GM12878 (cell line): Measurements from ENCODE around the gene AGBL4. TPM values are rescaled to one million over a fixed set of nuclear protein-coding genes. Genes with fewer than 3 reads are reported as not detected.

ENCODE experiments used
- ATAC-seq: fragments of 200-7000 bp; cut with Tn5 transposase; 3 replicates; pipeline ENCODE4 v1.9.1; 2020; ENCODE audit warnings: mild to moderate bottlenecking, moderate library complexity
- BruUV-seq: library from RNA; stranded (reverse); fragments of 400-500 nt; replicated peaks from 2 replicates; lab custom pipeline; 2021; lab: Mats Ljungman, UMichigan
- CTCF ChIA-PET: fragments of 300-600 bp; sonication (Branson Sonifier 250); formaldehyde crosslinking; extraction: SDS; loops from one replicate; lab custom pipeline; 2021; ENCODE audit warnings: inconsistent platforms; lab: Yijun Ruan, JAX
- POLR2A ChIA-PET: fragments of 350-600 bp; formaldehyde crosslinking; extraction: SDS; loops from one replicate; lab custom pipeline; 2021; ENCODE audit warnings: inconsistent platforms; lab: Charles Lee
- RAD21 ChIA-PET: fragments of 300-600 bp; sonication (Branson Sonifier 250); formaldehyde crosslinking; loops from one replicate; lab custom pipeline; 2023; ENCODE audit warnings: antibody characterized with exemption; ENCODE audit not compliant: unreplicated experiment; lab: Charles Lee
- SMC1A ChIA-PET: fragments of 300-600 bp; sonication (Branson Sonifier 250); formaldehyde crosslinking; loops from one replicate; lab custom pipeline; 2023; ENCODE audit not compliant: unreplicated experiment, uncharacterized antibody; lab: Charles Lee
- DNase-seq: peaks from one replicate; pipeline ENCODE4 v3.0.0-alpha.2; 2011; ENCODE audit warnings: low read depth, low spot score
- FAIRE-seq: peaks from 3 replicates; lab custom pipeline; 2011; peaks lifted over from hg19 to GRCh38; lab: Jason Lieb, UNC
- H2AFZ ChIP-seq: 2 replicates; pipeline ENCODE4 v1.6.0; 2011; ENCODE audit warnings: low read depth, low read length, control low read depth; ENCODE audit not compliant: control insufficient read depth
- H3K27ac ChIP-seq: 2 replicates; pipeline ENCODE4 v1.5.1; 2011; ENCODE audit warnings: control low read depth; ENCODE audit not compliant: control insufficient read depth, insufficient read depth
- H3K27me3 ChIP-seq, 2 experiments: replicated peaks in 1 of 2; 2 replicates each; pipeline versions ENCODE4 v1.6.0 to v1.6.1; 2011; ENCODE audit warnings: low read length in 1 of 2; ENCODE audit not compliant: control insufficient read depth in 2 of 2, insufficient read depth in 2 of 2
- H3K36me3 ChIP-seq, 2 experiments: 2 replicates each; pipeline ENCODE4 v1.5.1; 2011; ENCODE audit warnings: low read length in 1 of 2; ENCODE audit not compliant: control insufficient read depth in 2 of 2, insufficient read depth in 2 of 2
- H3K4me1 ChIP-seq: 2 replicates; pipeline ENCODE4 v1.6.1; 2011; ENCODE audit warnings: mild to moderate bottlenecking, low read length, moderate library complexity, mixed read lengths; ENCODE audit not compliant: control insufficient read depth, insufficient read depth
- H3K4me2 ChIP-seq: 2 replicates; pipeline ENCODE4 v1.6.0; 2011; ENCODE audit warnings: control low read depth; ENCODE audit not compliant: control insufficient read depth, insufficient read depth
- H3K4me3 ChIP-seq: fragments of 200-600 bp; sonication (generic); 2 replicates; pipeline ENCODE4 v1.5.1; 2016
- H3K79me2 ChIP-seq: 2 replicates; pipeline ENCODE4 v1.6.0; 2011; ENCODE audit warnings: low read length; ENCODE audit not compliant: control insufficient read depth, insufficient read depth
- H3K9ac ChIP-seq: 2 replicates; pipeline ENCODE4 v1.8.0; 2011; ENCODE audit warnings: low read length, control low read depth, mixed read lengths; ENCODE audit not compliant: control insufficient read depth, insufficient read depth
- H3K9me3 ChIP-seq: replicated peaks from 3 replicates; pipeline ENCODE4 v1.5.1; 2011; ENCODE audit warnings: mild to moderate bottlenecking, low read length; ENCODE audit not compliant: control insufficient read depth, insufficient read depth
- H4K20me1 ChIP-seq: 2 replicates; pipeline ENCODE4 v1.6.0; 2011; ENCODE audit not compliant: control insufficient read depth, insufficient read depth
- ATF2 ChIP-seq: IDR thresholded peaks from 2 replicates; pipeline ENCODE4 v1.6.1; 2012; ENCODE audit warnings: low read length, inconsistent platforms
- BMI1 ChIP-seq: fragments of 450-650 bp; IDR thresholded peaks from 2 replicates; pipeline ENCODE4 v1.6.1; 2016; ENCODE audit warnings: mild to moderate bottlenecking, moderate library complexity, borderline replicate concordance
- CBX5 ChIP-seq: sonication (generic); IDR thresholded peaks from 2 replicates; pipeline ENCODE4 v1.6.1; 2016; ENCODE audit warnings: low read depth, moderate library complexity, mild to moderate bottlenecking, inconsistent platforms
- MYC ChIP-seq: IDR thresholded peaks from 2 replicates; pipeline ENCODE4 v1.6.1; 2011; ENCODE audit warnings: mild to moderate bottlenecking, low read length, moderate library complexity, inconsistent platforms; ENCODE audit not compliant: insufficient read depth, insufficient replicate concordance, insufficient read length, severe bottlenecking
- RAD51 ChIP-seq: fragments of 450-650 bp; IDR thresholded peaks from 2 replicates; pipeline ENCODE4 v1.6.1; 2016; ENCODE audit warnings: moderate library complexity, mild to moderate bottlenecking, inconsistent platforms
- TCF3 ChIP-seq: IDR thresholded peaks from 2 replicates; pipeline ENCODE4 v1.6.1; 2012; ENCODE audit warnings: low read depth, mild to moderate bottlenecking, low read length, borderline replicate concordance; ENCODE audit not compliant: insufficient read depth
- in situ Hi-C: fragments of 300-500 bp; cut with MboI; formaldehyde crosslinking; loops from 9 replicates; pipeline ENCODE4 v1.14.3; 2018; ENCODE audit warnings: mixed read lengths
- intact Hi-C: fragments of 100-400 bp; cut with micrococcal nuclease; formaldehyde crosslinking; loops from one replicate; pipeline ENCODE4 v1.14.2; 2022; ENCODE audit not compliant: unreplicated experiment
- polyA plus RNA-seq, 11 experiments: library from polyadenylated mRNA; depleted of rRNA in 4 of 11; unstranded in 6 of 11; stranded (reverse) in 5 of 11; fragments of >200 nt; fragmentation: Nextera tagmentation in 4 of 11; fragmentation: Illumina TruSeq in 1 of 11; extraction: Ambion mirVana in 4 of 11; extraction: Trizol in 1 of 11; gene quantifications; 1 replicate in 1 of 11; 2 replicates in 10 of 11; pipeline versions ENCODE4 v1.2.1 to v1.2.3, GENCODE V29; 2011 to 2016; ENCODE audit warnings: inconsistent platforms in 2 of 11, missing spikeins in 2 of 11, low read depth in 1 of 11
- total RNA-seq, 4 experiments: library from RNA; depleted of rRNA in 3 of 4; stranded (reverse); fragments of >200 nt in 3 of 4; fragmentation: Illumina TruSeq in 1 of 4; extraction: Trizol in 1 of 4; gene quantifications; 2 replicates each; pipeline versions ENCODE4 v1.2.1 to v1.2.3, GENCODE V29; 2013 to 2021
- TF ChIP-seq, protein P1 (sequence below): fragments of 450-650 bp; IDR thresholded peaks from 2 replicates; pipeline ENCODE4 v1.6.1; 2017; ENCODE audit warnings: borderline replicate concordance
- TF ChIP-seq, protein P2 (sequence below): IDR thresholded peaks from 2 replicates; pipeline ENCODE4 v1.6.1; 2011; ENCODE audit warnings: low read depth, mild to moderate bottlenecking, low read length, moderate library complexity, borderline replicate concordance; ENCODE audit errors: extremely low read depth
- TF ChIP-seq, protein P3 (sequence below): fragments of 450-650 bp; IDR thresholded peaks from 2 replicates; pipeline ENCODE4 v1.6.1; 2017; ENCODE audit warnings: mild to moderate bottlenecking, moderate library complexity

The AGBL4 gene
- total and polyA plus RNA-seq, 10 of the 15 experiments (the other 5 are each of a cell fraction or from before 2014, with no cell fraction given) = 0.31 TPM; not detected in 9

DNA sequence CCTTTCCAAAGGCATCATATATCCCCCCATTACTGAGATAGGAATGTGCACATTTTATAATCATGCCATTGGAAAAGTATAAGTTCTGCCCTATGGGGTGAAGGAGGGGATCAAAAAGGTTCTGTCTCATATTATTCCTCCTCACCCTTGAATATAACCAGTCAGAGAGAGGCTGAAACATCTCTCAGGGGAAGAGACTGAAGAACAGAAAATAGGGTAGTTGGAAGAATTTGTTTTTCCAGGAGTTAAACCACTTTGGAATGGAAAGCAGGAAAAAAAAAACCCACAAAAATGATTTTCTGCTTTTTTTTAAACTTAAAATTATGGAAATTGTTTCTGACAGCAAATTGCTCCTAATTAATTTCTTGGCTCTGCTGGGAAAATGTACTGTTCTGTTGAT lies 1194.3 kb downstream of the AGBL4 start:
- in situ Hi-C loops (no loop called here), intact Hi-C loops (no loop called here)
- SMC1A ChIA-PET = no interaction called here
- H3K4me3 ChIP-seq = no peak overlapping the region
- H3K4me1 ChIP-seq = no peaks in the 10 kb centered on the region
- peaks cover 2 to 3% of the 10 kb centered on the region in 2 experiments; a peak in 1 of 4 replicates for H3K27me3 ChIP-seq
- ATAC-seq = no peak
- no peak overlapping the region for H2AFZ ChIP-seq
- no peaks in the 10 kb centered on the region for H3K79me2 ChIP-seq
- RAD21 ChIA-PET = no interaction called here
- POLR2A ChIA-PET = no interaction called here
- H3K9ac ChIP-seq = no peak overlapping the region
- CTCF ChIA-PET = interaction anchor here (1.9 kb wide), 1 partner anchor 41 kb away, joined by 4 read pairs; no protein-coding TSS in a partner anchor
- no peaks in the 10 kb centered on the region for H4K20me1 ChIP-seq
- no peaks in the 10 kb centered on the region for H3K9me3 ChIP-seq
- no peak overlapping the region for H3K27ac ChIP-seq
- no peak for DNase-seq
- no peak for FAIRE-seq
- H3K36me3 ChIP-seq = no peaks in the 10 kb centered on the region
- BruUV-seq = no TSS peak
- no peak overlapping the region for H3K4me2 ChIP-seq
- TF ChIP-seq, protein P1, sequence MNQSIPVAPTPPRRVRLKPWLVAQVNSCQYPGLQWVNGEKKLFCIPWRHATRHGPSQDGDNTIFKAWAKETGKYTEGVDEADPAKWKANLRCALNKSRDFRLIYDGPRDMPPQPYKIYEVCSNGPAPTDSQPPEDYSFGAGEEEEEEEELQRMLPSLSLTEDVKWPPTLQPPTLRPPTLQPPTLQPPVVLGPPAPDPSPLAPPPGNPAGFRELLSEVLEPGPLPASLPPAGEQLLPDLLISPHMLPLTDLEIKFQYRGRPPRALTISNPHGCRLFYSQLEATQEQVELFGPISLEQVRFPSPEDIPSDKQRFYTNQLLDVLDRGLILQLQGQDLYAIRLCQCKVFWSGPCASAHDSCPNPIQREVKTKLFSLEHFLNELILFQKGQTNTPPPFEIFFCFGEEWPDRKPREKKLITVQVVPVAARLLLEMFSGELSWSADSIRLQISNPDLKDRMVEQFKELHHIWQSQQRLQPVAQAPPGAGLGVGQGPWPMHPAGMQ = no peak
- no peak for TF ChIP-seq MYC
- no peak for TF ChIP-seq TCF3
- TF ChIP-seq, protein P2, sequence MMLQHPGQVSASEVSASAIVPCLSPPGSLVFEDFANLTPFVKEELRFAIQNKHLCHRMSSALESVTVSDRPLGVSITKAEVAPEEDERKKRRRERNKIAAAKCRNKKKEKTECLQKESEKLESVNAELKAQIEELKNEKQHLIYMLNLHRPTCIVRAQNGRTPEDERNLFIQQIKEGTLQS = no peak
- TF ChIP-seq, all 136 proteins: peak for 0

GRCh38 chr1:48823168-48823567 lies 1200.6 kb downstream of the AGBL4 start:
- DNase-seq (no peak), ATAC-seq (no peak), FAIRE-seq (no peak)
- Histone ChIP-seq H2AFZ (no peak overlapping the region), H3K36me3 (no peaks in the 10 kb centered on the region), H3K4me1 (no peaks in the 10 kb centered on the region), H3K27me3 (0 out of 4 replicates have a peak, but pooled peaks cover 0 to 1% of the 10 kb centered on the region in 2 experiments), H3K9me3 (no peaks in the 10 kb centered on the region), H3K4me3 (no peak overlapping the region), H3K4me2 (no peak overlapping the region), H3K79me2 (no peaks in the 10 kb centered on the region), H4K20me1 (no peaks in the 10 kb centered on the region), H3K9ac (no peak overlapping the region), H3K27ac (no peak overlapping the region)
- RAD21 ChIA-PET = no interaction called here
- in situ Hi-C loops = no loop called here
- BruUV-seq = no TSS peak
- SMC1A ChIA-PET = no interaction called here
- intact Hi-C loops = no loop called here
- POLR2A ChIA-PET = no interaction called here
- CTCF ChIA-PET = no interaction called here
- no peak for TF ChIP-seq RAD51
- TF ChIP-seq, protein P3, sequence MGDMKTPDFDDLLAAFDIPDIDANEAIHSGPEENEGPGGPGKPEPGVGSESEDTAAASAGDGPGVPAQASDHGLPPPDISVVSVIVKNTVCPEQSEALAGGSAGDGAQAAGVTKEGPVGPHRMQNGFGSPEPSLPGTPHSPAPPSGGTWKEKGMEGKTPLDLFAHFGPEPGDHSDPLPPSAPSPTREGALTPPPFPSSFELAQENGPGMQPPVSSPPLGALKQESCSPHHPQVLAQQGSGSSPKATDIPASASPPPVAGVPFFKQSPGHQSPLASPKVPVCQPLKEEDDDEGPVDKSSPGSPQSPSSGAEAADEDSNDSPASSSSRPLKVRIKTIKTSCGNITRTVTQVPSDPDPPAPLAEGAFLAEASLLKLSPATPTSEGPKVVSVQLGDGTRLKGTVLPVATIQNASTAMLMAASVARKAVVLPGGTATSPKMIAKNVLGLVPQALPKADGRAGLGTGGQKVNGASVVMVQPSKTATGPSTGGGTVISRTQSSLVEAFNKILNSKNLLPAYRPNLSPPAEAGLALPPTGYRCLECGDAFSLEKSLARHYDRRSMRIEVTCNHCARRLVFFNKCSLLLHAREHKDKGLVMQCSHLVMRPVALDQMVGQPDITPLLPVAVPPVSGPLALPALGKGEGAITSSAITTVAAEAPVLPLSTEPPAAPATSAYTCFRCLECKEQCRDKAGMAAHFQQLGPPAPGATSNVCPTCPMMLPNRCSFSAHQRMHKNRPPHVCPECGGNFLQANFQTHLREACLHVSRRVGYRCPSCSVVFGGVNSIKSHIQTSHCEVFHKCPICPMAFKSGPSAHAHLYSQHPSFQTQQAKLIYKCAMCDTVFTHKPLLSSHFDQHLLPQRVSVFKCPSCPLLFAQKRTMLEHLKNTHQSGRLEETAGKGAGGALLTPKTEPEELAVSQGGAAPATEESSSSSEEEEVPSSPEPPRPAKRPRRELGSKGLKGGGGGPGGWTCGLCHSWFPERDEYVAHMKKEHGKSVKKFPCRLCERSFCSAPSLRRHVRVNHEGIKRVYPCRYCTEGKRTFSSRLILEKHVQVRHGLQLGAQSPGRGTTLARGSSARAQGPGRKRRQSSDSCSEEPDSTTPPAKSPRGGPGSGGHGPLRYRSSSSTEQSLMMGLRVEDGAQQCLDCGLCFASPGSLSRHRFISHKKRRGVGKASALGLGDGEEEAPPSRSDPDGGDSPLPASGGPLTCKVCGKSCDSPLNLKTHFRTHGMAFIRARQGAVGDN = no peak
- no peak for TF ChIP-seq CBX5
- no peak for TF ChIP-seq ATF2
- no peak for TF ChIP-seq BMI1
